ENCODE results near the gene CYP20A1.
"Not testable (repeated sequence)": the region's sequence is repeated elsewhere in the genome, so short reads cannot be mapped to it uniquely, and the experiment has no call there.

The CYP20A1 gene

DNA sequence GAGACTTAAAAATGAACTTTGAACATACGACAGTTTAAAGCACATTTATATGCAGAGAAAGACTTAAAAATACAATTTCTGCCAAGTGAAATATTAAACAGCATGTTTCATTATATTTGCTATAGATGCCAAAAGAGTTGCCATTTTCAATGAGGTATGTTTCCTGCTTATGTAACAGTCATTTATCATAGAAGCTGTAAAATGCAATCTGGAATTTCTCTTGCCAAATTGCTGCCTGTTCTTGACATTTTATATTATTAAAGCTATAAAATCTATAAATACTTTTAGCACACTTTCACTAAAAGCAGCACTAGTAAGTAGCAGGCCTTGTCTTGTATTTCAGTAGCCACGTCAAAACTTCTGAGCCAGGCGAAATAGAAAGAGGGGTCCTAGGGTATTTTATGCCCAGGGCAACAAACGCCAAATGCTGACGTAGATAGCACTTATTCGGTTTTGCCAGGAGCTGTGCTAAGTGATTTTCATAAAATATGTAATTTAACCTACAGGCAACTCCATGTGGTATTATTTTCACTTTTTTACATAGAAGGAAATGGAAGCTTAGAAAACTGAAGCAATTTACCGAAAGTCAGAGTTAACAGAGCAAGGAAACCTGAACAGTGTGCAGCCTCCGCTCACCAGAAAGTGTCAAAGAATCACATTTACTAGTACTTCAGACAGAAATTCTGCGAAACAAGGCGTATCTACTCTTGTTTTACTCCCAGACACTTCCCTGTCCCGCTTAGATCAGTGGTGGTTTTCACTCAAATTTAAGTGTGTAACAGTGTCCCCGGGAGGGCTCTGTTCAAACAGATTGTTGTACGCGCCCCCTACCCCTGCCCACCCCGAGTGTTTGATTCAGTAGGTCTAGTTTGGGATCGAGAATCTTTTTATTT is 1.2 kb upstream of the CYP20A1 start:
- Histone ChIP-seq H3K9me3 (ENCODE audit: low read length) (no peaks in the 10 kb centered on the region), H3K4me1 (ENCODE audit: insufficient read depth, low read length) (peaks cover 20% of the 10 kb centered on the region), H3K36me3 (ENCODE audit: insufficient read depth, low read length) (no peaks in the 10 kb centered on the region), H3K4me3 (ENCODE audit: low read depth in 1 of 2, low read length in 2 of 2) (peak overlapping the region in 1 of 2 donors; percentile 100), H3K27ac (ENCODE audit: low read depth, low read length) (peak overlapping the region; percentile 95), H3K9ac (ENCODE audit: low read length) (no peak overlapping the region), H3K27me3 (ENCODE audit: control insufficient read depth in 1 of 2, insufficient read depth in 2 of 2, low read length in 2 of 2) (no peaks in the 10 kb centered on the region)

DNA sequence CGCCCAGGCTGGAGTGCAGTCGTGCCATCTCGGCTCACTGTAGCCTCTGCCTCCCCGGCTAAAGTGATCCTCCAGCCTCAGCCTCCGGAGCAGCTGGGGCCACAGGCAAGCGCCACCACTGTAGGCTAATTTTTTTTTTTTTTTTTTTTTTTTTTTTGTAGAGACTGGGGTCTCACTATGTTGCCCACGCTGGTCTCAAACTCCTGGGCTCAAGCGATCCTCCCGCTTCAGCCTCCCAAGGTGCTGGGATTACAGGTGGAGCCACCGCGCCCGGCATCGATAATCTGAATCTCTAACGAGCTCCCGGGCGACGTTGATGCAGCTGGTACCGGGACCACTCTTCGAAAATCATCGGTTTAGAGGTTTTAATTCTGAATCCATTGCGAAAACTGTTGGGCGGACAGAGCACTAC is 520 bp upstream of the CYP20A1 start:
- Histone ChIP-seq H3K9me3 (ENCODE audit: low read length) (no peaks in the 10 kb centered on the region), H3K4me1 (ENCODE audit: insufficient read depth, low read length) (peaks cover 20% of the 10 kb centered on the region), H3K36me3 (ENCODE audit: insufficient read depth, low read length) (no peaks in the 10 kb centered on the region), H3K4me3 (ENCODE audit: low read depth in 1 of 2, low read length in 2 of 2) (peak overlapping the region; percentile 95 to 100), H3K27ac (ENCODE audit: low read depth, low read length) (peak overlapping the region; percentile 95), H3K9ac (ENCODE audit: low read length) (no peak overlapping the region), H3K27me3 (ENCODE audit: control insufficient read depth in 1 of 2, insufficient read depth in 2 of 2, low read length in 2 of 2) (no peaks in the 10 kb centered on the region)

DNA sequence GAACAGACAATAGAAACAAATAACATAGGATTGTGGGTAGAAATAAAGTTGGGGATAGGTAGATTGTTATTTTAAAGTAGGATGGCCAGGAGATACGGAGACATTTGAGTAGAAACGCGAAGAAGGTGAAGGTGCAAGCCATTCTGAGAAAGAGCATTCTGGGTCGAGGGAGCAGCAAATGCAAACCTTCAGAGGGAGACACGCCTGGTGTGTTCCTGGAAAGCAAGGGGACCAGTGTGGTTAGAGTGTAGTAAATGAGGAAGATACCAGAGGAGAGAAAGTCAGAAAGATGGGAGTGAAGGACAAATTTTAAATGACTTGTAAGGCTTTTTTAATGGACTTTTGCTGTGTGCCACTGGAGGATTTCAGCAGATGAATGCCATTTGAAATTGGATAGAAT is 1.7 kb downstream of the CYP20A1 start:
- peak overlapping the region in 1 of 2 donors; percentile 100 for H3K4me3 ChIP-seq (ENCODE audit: low read depth in 1 of 2, low read length in 2 of 2)
- peaks cover 1% of the 10 kb centered on the region for H3K36me3 ChIP-seq (ENCODE audit: insufficient read depth, low read length)
- no peaks in the 10 kb centered on the region for H3K9me3 ChIP-seq (ENCODE audit: low read length)
- H3K27ac ChIP-seq (ENCODE audit: low read depth, low read length) = no peak overlapping the region
- no peak overlapping the region for H3K9ac ChIP-seq (ENCODE audit: low read length)
- H3K4me1 ChIP-seq (ENCODE audit: insufficient read depth, low read length) = peaks cover 20% of the 10 kb centered on the region
- no peaks in the 10 kb centered on the region for H3K27me3 ChIP-seq (ENCODE audit: control insufficient read depth in 1 of 2, insufficient read depth in 2 of 2, low read length in 2 of 2)

DNA sequence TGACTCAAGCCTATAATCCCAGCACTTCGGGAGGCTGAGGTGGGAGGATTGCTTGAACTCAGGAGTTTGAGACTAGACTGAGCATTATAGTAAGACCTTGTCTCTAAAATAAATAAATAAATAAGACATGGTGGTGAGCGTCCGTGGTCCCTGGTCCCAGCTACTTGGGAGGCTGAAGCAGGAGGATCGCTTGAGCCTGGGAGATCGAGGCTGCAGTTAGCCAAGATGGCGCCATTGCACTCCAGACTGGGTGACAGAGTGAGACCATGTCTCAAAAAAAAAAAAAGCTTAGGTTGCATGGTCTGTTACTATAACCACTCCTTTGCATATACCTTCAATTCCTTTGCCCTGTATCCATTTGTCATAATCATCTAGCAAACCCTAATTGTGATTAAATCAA is 3.7 kb downstream of the CYP20A1 start:
- H3K9me3 ChIP-seq (ENCODE audit: low read length) = no peaks in the 10 kb centered on the region
- H3K36me3 ChIP-seq (ENCODE audit: insufficient read depth, low read length) = peaks cover 12% of the 10 kb centered on the region
- H3K27ac ChIP-seq (ENCODE audit: low read depth, low read length) = no peak overlapping the region
- no peaks in the 10 kb centered on the region for H3K27me3 ChIP-seq (ENCODE audit: control insufficient read depth in 1 of 2, insufficient read depth in 2 of 2, low read length in 2 of 2)
- H3K4me1 ChIP-seq (ENCODE audit: insufficient read depth, low read length) = peaks cover 16% of the 10 kb centered on the region
- no peak overlapping the region for H3K9ac ChIP-seq (ENCODE audit: low read length)
- no peak overlapping the region for H3K4me3 ChIP-seq (ENCODE audit: low read depth in 1 of 2, low read length in 2 of 2)

DNA sequence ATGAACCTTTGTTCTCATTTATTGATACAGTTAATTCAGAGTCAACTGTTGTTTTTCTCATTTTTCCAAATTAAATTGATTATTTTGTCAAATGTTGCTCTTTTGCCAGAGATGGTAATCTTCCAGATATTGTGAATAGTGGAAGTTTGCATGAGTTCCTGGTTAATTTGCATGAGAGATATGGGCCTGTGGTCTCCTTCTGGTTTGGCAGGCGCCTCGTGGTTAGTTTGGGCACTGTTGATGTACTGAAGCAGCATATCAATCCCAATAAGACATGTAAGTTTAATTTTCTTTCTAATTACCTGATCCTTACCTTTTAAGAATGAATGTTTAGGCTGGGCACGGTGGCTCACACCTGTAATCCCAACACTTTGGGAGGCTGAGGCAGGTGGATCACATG is 7.8 kb downstream of the CYP20A1 start:
- peaks cover 12% of the 10 kb centered on the region for H3K36me3 ChIP-seq (ENCODE audit: insufficient read depth, low read length)

DNA sequence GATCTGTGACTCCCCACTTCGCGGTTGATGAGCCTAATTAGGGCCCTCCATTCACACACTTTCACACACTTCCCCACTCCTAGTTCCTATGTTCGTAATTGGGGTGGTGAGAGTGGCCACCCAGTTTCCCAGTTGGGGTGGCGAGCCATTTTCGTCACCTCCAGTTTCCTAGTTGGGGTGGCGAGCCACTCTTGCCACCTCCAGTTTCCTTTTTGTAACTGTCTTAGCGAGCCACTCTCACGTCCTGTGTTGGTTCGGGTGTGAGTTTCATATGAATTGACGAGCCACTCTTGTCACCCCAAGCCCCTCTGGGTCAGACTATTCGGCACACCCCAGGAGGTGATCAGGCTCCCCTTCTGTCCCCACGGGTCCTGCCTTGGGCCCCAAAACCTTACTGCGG is 14.0 kb downstream of the CYP20A1 start:
- no peak overlapping the region for H3K9ac ChIP-seq (ENCODE audit: low read length)
- H3K27me3 ChIP-seq (ENCODE audit: control insufficient read depth in 1 of 2, insufficient read depth in 2 of 2, low read length in 2 of 2) = no peaks in the 10 kb centered on the region
- no peak overlapping the region for H3K27ac ChIP-seq (ENCODE audit: low read depth, low read length)
- H3K9me3 ChIP-seq (ENCODE audit: low read length) = no peaks in the 10 kb centered on the region
- peaks cover 20% of the 10 kb centered on the region for H3K36me3 ChIP-seq (ENCODE audit: insufficient read depth, low read length)
- no peaks in the 10 kb centered on the region for H3K4me1 ChIP-seq (ENCODE audit: insufficient read depth, low read length)
- no peak overlapping the region for H3K4me3 ChIP-seq (ENCODE audit: low read depth in 1 of 2, low read length in 2 of 2)

More for the DNA sequence above, 7.8 kb downstream of the CYP20A1 start:
- H3K9me3 ChIP-seq (ENCODE audit: low read length) = no peaks in the 10 kb centered on the region
- H3K27ac ChIP-seq (ENCODE audit: low read depth, low read length) = no peak overlapping the region
- H3K4me1 ChIP-seq (ENCODE audit: insufficient read depth, low read length) = no peaks in the 10 kb centered on the region
- H3K4me3 ChIP-seq (ENCODE audit: low read depth in 1 of 2, low read length in 2 of 2) = no peak overlapping the region
- no peak overlapping the region for H3K9ac ChIP-seq (ENCODE audit: low read length)
- no peaks in the 10 kb centered on the region for H3K27me3 ChIP-seq (ENCODE audit: control insufficient read depth in 1 of 2, insufficient read depth in 2 of 2, low read length in 2 of 2)

DNA sequence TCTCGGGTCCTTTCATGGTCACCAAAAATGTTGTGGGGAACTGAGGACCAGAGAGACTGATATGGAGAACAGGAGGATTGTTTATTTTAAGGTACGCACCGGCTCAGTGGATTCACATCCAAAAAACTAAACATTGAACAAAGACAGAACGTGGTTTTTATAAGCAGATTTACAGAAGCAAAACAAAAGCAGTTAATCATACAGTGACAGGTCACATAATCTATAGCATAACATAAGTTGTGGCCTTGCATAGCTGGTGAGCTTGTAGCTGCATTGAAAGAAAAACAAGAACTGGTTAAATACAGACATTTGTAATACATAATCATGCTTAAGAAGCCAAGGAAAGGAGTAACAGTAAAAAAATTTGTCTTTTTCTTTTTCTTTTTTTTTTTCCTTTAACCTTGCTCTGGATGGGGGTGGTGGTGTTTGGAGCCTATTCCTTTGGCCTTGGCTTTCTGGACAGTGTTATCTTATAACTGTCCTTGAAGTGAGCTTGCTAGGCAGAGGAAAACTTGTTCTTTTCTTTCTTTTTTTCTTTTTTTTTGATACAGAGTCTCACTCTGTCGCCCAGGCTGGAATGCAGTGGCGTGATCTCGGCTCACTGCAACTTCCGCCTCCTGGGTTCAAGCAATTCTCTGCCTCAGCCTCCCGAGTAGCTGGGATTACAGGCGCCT is 14.7 kb downstream of the CYP20A1 start:
- not testable (repeated sequence) for H3K9me3 ChIP-seq (ENCODE audit: low read length); H3K9ac ChIP-seq (ENCODE audit: low read length); H3K27ac ChIP-seq (ENCODE audit: low read depth, low read length); H3K27me3 ChIP-seq (ENCODE audit: control insufficient read depth in 1 of 2, insufficient read depth in 2 of 2, low read length in 2 of 2); H3K4me1 ChIP-seq (ENCODE audit: insufficient read depth, low read length); H3K4me3 ChIP-seq (ENCODE audit: low read depth in 1 of 2, low read length in 2 of 2)
- peaks cover 23% of the 10 kb centered on the region for H3K36me3 ChIP-seq (ENCODE audit: insufficient read depth, low read length)

DNA sequence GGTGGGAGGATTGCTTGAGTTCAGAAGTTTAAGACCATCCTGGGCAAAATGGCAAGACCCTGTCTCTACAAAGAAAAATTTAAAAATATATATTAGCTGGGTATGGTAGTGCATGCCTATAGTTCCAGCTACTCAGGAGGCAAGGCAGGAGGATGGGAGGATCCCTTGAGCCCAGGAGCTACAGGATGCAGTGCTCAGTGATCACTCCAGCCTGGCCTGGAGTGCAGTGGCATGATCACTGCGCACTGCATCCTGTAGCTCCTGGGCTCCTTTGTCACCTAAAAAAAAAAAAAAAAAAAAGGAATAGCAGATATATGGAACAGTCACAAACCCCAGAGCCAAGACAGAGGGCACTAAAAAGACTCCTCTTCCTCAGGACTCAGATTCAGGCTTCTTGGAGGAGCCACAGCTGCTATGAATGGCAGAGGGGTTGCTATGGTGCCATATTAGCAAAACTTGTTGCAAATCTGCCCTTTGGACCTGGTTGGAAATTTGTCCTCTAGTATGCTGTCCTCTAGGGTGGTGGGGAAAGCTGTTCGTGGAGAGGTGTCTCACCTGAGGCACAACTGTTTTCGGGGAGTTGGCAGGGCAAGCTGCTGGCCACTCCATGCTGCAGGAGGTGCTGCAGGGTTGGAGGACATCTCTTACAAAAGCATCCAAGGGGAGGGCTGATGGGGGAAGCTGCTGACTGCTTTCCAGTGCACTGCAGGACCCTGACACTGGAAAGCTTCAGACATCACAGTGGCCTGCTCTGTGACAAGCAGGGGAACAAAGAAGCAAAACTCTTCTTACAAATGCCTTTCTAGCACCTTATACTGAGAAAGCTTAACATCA is 22.7 kb downstream of the CYP20A1 start:
- H3K9ac ChIP-seq (ENCODE audit: low read length) = no peak overlapping the region
- H3K36me3 ChIP-seq (ENCODE audit: insufficient read depth, low read length) = peaks cover 7% of the 10 kb centered on the region
- no peaks in the 10 kb centered on the region for H3K27me3 ChIP-seq (ENCODE audit: control insufficient read depth in 1 of 2, insufficient read depth in 2 of 2, low read length in 2 of 2)
- H3K4me1 ChIP-seq (ENCODE audit: insufficient read depth, low read length) = no peaks in the 10 kb centered on the region
- H3K27ac ChIP-seq (ENCODE audit: low read depth, low read length) = no peak overlapping the region
- H3K9me3 ChIP-seq (ENCODE audit: low read length) = no peaks in the 10 kb centered on the region
- no peak overlapping the region for H3K4me3 ChIP-seq (ENCODE audit: low read depth in 1 of 2, low read length in 2 of 2)

DNA sequence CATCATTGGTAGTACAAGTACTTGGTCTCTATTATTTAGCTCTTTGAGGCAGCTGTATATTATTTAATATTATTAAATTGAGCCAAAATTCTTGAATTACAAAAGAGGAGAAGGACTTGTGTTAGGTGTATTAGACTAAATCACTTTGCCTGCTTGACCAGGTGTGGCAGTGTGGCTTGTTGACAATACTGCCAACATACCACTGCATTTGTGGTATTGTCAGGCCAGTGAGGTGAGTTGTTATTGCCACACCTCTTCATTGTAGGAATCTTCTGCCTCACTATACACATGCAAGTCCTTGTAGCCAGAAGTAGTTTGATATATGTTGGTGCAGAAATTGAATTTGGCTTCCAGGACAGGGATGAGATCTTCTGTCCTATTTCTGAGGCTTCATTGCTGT is 40.5 kb downstream of the CYP20A1 start:
- no peaks in the 10 kb centered on the region for H3K4me1 ChIP-seq (ENCODE audit: insufficient read depth, low read length)
- peaks cover 32% of the 10 kb centered on the region for H3K36me3 ChIP-seq (ENCODE audit: insufficient read depth, low read length)
- no peak overlapping the region for H3K9ac ChIP-seq (ENCODE audit: low read length)
- H3K9me3 ChIP-seq (ENCODE audit: low read length) = no peaks in the 10 kb centered on the region
- no peaks in the 10 kb centered on the region for H3K27me3 ChIP-seq (ENCODE audit: control insufficient read depth in 1 of 2, insufficient read depth in 2 of 2, low read length in 2 of 2)
- H3K4me3 ChIP-seq (ENCODE audit: low read depth in 1 of 2, low read length in 2 of 2) = no peak overlapping the region
- no peak overlapping the region for H3K27ac ChIP-seq (ENCODE audit: low read depth, low read length)

DNA sequence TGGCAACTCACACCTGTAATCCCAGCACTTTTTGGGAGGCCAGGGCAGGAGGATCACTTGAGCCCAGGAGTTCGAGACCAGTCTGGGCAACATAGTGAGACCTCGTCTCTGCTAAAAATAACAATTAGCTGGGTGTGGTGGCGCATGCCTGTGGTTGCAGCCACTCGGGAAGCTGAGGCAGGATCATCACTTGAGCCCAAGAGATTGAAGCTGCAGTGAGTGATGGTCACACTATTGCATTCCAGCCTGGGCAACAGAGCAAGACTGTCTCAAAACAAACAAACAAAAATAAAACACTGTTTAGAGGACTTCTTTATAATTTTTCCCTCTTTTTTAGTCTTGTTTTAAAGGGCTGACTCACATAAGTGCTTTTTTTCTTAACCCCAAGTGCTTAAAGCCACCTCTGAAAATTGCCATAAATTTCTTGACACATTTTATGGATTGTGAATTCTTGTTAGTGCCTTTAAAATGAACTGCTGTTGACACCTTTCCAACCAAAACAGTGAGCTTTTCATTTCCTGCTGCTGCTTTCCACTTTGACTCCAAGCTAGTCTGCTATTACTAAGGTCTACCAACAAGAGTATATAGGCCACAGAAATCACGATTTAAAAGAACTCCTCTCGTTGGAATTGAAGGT is 41.7 kb downstream of the CYP20A1 start:
- no peaks in the 10 kb centered on the region for H3K9me3 ChIP-seq (ENCODE audit: low read length)
- no peak overlapping the region for H3K4me3 ChIP-seq (ENCODE audit: low read depth in 1 of 2, low read length in 2 of 2)
- H3K36me3 ChIP-seq (ENCODE audit: insufficient read depth, low read length) = peaks cover 35% of the 10 kb centered on the region
- H3K27me3 ChIP-seq (ENCODE audit: control insufficient read depth in 1 of 2, insufficient read depth in 2 of 2, low read length in 2 of 2) = no peaks in the 10 kb centered on the region
- no peak overlapping the region for H3K27ac ChIP-seq (ENCODE audit: low read depth, low read length)
- no peaks in the 10 kb centered on the region for H3K4me1 ChIP-seq (ENCODE audit: insufficient read depth, low read length)
- H3K9ac ChIP-seq (ENCODE audit: low read length) = no peak overlapping the region

DNA sequence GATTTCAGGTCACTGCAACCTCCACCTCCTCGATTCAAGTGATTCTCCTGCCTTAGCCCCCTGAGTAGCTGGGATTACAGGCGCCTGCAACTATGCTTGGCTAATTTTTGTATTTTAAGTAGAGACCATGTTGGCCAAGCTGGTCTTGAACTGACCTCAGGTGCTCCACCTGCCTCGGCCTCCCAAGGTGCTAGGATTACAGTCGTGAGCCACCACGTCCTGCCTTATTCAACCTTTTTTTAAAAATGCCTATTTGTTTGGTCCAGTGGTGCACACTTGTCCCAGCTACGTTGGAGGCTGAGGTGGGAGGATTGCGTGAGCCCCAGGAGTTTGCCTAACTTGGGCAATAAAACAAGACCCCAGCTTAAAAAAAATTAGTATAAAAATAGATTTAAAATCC is 43.3 kb downstream of the CYP20A1 start:
- no peaks in the 10 kb centered on the region for H3K4me1 ChIP-seq (ENCODE audit: insufficient read depth, low read length)
- H3K9me3 ChIP-seq (ENCODE audit: low read length) = no peaks in the 10 kb centered on the region
- no peak overlapping the region for H3K9ac ChIP-seq (ENCODE audit: low read length)
- H3K4me3 ChIP-seq (ENCODE audit: low read depth in 1 of 2, low read length in 2 of 2) = no peak overlapping the region
- no peaks in the 10 kb centered on the region for H3K27me3 ChIP-seq (ENCODE audit: control insufficient read depth in 1 of 2, insufficient read depth in 2 of 2, low read length in 2 of 2)
- peaks cover 42% of the 10 kb centered on the region for H3K36me3 ChIP-seq (ENCODE audit: insufficient read depth, low read length)
- no peak overlapping the region for H3K27ac ChIP-seq (ENCODE audit: low read depth, low read length)

Data from muscle layer of colon (tissue), 2 donors.